ENCODE data around the gene MED8.

DNA sequence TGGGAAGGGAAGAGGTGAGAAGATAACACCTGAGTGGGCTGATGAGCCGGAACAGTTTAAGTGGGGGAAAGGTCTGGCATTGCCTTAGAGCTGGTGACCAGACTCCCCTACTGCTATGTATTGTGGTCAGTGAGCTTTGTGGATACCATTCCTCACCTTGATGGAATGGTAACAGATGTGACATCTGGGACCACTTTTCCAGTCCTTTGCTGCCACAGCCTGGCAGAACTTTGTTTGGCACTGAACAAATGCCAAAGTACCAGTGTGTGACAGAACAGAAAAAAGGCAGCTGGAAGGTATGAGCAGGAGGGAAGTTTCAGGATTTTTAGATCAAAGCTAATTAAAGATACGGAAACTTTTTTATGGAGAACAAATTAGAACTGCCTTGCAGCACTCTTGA lies 6.2 kb downstream of the MED8 start:
- TF ChIP-seq CTCF (IDR thresholded peaks at IDR 0.05 in 4 of 5, conservative IDR thresholded peaks at IDR 0.05 in 1 of 5) (peak in 2 of 5 experiments; percentile 8 to 26), POLR2A (IDR thresholded peaks at IDR 0.05) (no peak)
